Kidney (tissue), 22 donors: Measurements from ENCODE around the gene SLC25A25. TPM values are rescaled to one million over a fixed set of nuclear protein-coding genes. Genes with fewer than 3 reads are reported as not detected.

Experiments used
- DNase-seq, 5 donors: peaks; one replicate each; pipeline ENCODE4 v3.0.0-alpha.2; 2013 to 2020
- FAIRE-seq: peaks from 2 replicates; lab custom pipeline; 2012; peaks lifted over from hg19 to GRCh38; lab: Jason Lieb, UNC
- H3K27ac ChIP-seq, 2 donors: one replicate each; pipeline ENCODE4 v1.7.0; 2013; ENCODE audit warnings: low read depth in 2 of 2, low read length in 2 of 2, inconsistent platforms in 1 of 2
- H3K27me3 ChIP-seq: one replicate; pipeline ENCODE4 v1.7.1; 2013; ENCODE audit warnings: low read length, inconsistent platforms; ENCODE audit not compliant: control insufficient read depth, insufficient read depth
- H3K36me3 ChIP-seq, 3 donors: one replicate each; pipeline versions ENCODE4 v1.7.0 to v1.7.1; 2013; ENCODE audit warnings: low read length in 3 of 3, control low read depth in 1 of 3, inconsistent platforms in 1 of 3; ENCODE audit not compliant: insufficient read depth in 3 of 3, control insufficient read depth in 2 of 3
- H3K4me1 ChIP-seq, 3 donors: one replicate each; pipeline versions ENCODE4 v1.7.0 to v1.7.1; 2013; ENCODE audit warnings: low read length in 3 of 3, inconsistent platforms in 1 of 3, low read depth in 1 of 3; ENCODE audit not compliant: control insufficient read depth in 2 of 3, insufficient read depth in 2 of 3
- H3K4me3 ChIP-seq, 3 donors: one replicate each; pipeline versions ENCODE4 v1.7.0 to v1.8.1; 2013; ENCODE audit warnings: low read length in 3 of 3, control low read depth in 1 of 3, inconsistent platforms in 1 of 3
- H3K9ac ChIP-seq, 3 donors: one replicate each; pipeline versions ENCODE4 v1.7.0 to v1.7.1; 2013; ENCODE audit warnings: low read length in 3 of 3, control low read depth in 1 of 3, inconsistent platforms in 1 of 3
- H3K9me3 ChIP-seq, 3 donors: one replicate each; pipeline versions ENCODE4 v1.7.0 to v1.7.1; 2013; ENCODE audit warnings: low read length in 3 of 3, control low read depth in 1 of 3, inconsistent platforms in 1 of 3; ENCODE audit not compliant: control insufficient read depth in 2 of 3, insufficient read depth in 1 of 3
- CTCF ChIP-seq: IDR thresholded peaks from 3 replicates; pipeline ENCODE4 v1.5.1; 2012; ENCODE audit warnings: mild to moderate bottlenecking, moderate library complexity, borderline replicate concordance; ENCODE audit not compliant: insufficient read depth; ENCODE audit errors: extremely low read depth
- intact Hi-C: fragments of 100-400 bp; cut with DNase I; formaldehyde crosslinking; loops from one replicate; pipeline ENCODE4 v1.11.1; 2022
- long read RNA-seq, 10 donors: library from polyadenylated mRNA in 1 of 10; unstranded in 1 of 10; transcript quantifications; one replicate each; pipeline ENCODE4 v2.0.0 and lab custom pipeline, GENCODE V29; 2021 to 2026
- polyA plus RNA-seq: library from polyadenylated mRNA; stranded (reverse); fragments of 350-450 nt; fragmentation: Illumina TruSeq; extraction: RNeasy Lipid Tissue Mini Kit (QIAGEN cat#74804); gene quantifications from one replicate; pipeline ENCODE4 v1.2.3, GENCODE V29; 2014; ENCODE audit warnings: low read depth, low replicate concordance; ENCODE audit not compliant: insufficient read depth
- total RNA-seq: library from RNA; stranded (reverse); fragmentation: NEBNext Ultra II Directional; extraction: Animal tissue kit (Norgen Biotek cat#: 25700); gene quantifications from one replicate; pipeline ENCODE4 v1.2.1, GENCODE V29; 2021
- donor health status: control.
- donor health status: control.
- donor health status: control.
- donor health status: control.
- donor health status: control.
- donor health status: DM: yes; HTN: yes; CAD: no.
- donor health status: Normal renal cell carcinoma (clear cell type).

Gene SLC25A25
- total RNA-seq, result 24.9 TPM
- polyA plus RNA-seq, result 20.4 TPM
- long read RNA-seq, donor 1, partial matches to known transcripts, result 0 of 4 reads
- long read RNA-seq, donor 1, other reads (novel, unspliced or antisense), result 0 of 4 reads
- long read RNA-seq, donor 2, partial matches to known transcripts, result 15 of 17 reads
- long read RNA-seq, donor 2, other reads (novel, unspliced or antisense), result 0 of 17 reads
- long read RNA-seq, donor 3, partial matches to known transcripts, result 11 of 14 reads
- long read RNA-seq, donor 3, other reads (novel, unspliced or antisense), result 0 of 14 reads
- long read RNA-seq, donor 4, partial matches to known transcripts, result 0 of 1 reads
- long read RNA-seq, donor 4, other reads (novel, unspliced or antisense), result 0 of 1 reads
- long read RNA-seq, donor 5, result 0 reads
- long read RNA-seq, donor 6, partial matches to known transcripts, result 0 of 3 reads
- long read RNA-seq, donor 6, other reads (novel, unspliced or antisense), result 0 of 3 reads
- long read RNA-seq, donor 7, transcript SLC25A25-203 (10 exons, 3,431 nt), result minor isoform, 5 of 42 reads
- long read RNA-seq, donor 7, transcript SLC25A25-201 (10 exons, 3,474 nt), result major isoform, 9 of 42 reads
- long read RNA-seq, donor 7, partial matches to known transcripts, result 25 of 42 reads
- long read RNA-seq, donor 7, other reads (novel, unspliced or antisense), result 3 of 42 reads
- long read RNA-seq, donor 8, partial matches to known transcripts, result 0 of 2 reads
- long read RNA-seq, donor 8, other reads (novel, unspliced or antisense), result 0 of 2 reads
- long read RNA-seq, donor 9, result 0 reads
- long read RNA-seq, donor 10, partial matches to known transcripts, result 0 of 2 reads
- long read RNA-seq, donor 10, other reads (novel, unspliced or antisense), result 0 of 2 reads

- H3K4me3 ChIP-seq, result peak within 1 kb of the TSS; percentile 92 to 98 (median 94)
- DNase-seq (peak; percentile 99 to 100 (median 100)), FAIRE-seq (peak; percentile 33)
- no peak for TF ChIP-seq CTCF
- intact Hi-C loops, result no loop called here
- H3K9ac ChIP-seq, result peak within 1 kb of the TSS; percentile 52 to 95 (median 87)
- H3K36me3 ChIP-seq, result peaks cover 0 to 4% (median 0%) of the 10 kb centered on the region in 3 donors
- H3K4me1 ChIP-seq, result peaks cover 0 to 26% (median 20%) of the 10 kb centered on the region in 3 donors
- H3K27ac ChIP-seq, result peak within 1 kb of the TSS; percentile 99
- H3K9me3 ChIP-seq, result no peaks in the 10 kb centered on the region
- no peaks in the 10 kb centered on the region for H3K27me3 ChIP-seq
These were observed at the start of gene SLC25A25 for GRCh38 chr9:128067645-128068385. Gene SLC25A25 (plus strand): TSS chr9:128068232. CDS start chr9:128068320, 88 bp downstream.

DNA sequence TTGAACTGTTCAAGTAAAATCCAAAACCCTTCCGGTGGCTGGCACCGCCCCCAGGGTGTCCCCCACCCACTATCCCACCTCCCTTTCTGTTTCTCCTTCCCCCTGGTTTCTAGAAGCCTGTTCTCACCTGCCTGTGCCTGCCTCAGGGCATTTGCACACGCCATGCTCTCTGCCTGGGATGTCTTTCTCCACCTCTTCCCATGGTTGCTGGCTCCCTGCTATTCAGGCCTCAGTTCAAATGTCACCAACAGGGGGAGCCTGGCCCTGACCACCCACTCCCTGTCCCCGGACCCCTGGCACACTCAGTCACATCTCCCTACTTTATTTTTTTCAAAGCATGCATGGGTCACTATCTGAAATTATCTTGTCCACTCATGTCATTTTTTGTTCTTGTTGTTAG is 47.3 kb upstream of the SLC25A25 start:
- no peak for DNase-seq
- no peaks in the 10 kb centered on the region for H3K27me3 ChIP-seq
- intact Hi-C loops, result no loop called here
- no peak for FAIRE-seq
- no peaks in the 10 kb centered on the region for H3K36me3 ChIP-seq
- H3K27ac ChIP-seq, result no peak overlapping the region
- no peaks in the 10 kb centered on the region for H3K4me1 ChIP-seq
- TF ChIP-seq CTCF, result no peak
- H3K4me3 ChIP-seq, result no peak overlapping the region
- H3K9me3 ChIP-seq, result no peaks in the 10 kb centered on the region
- no peak overlapping the region for H3K9ac ChIP-seq

- no peaks in the 10 kb centered on the region for H3K27me3 ChIP-seq
- H3K4me1 ChIP-seq, result no peaks in the 10 kb centered on the region
- no peak overlapping the region for H3K9ac ChIP-seq
- intact Hi-C loops, result no loop called here
- FAIRE-seq, result no peak
- DNase-seq, result no peak
- H3K9me3 ChIP-seq, result no peaks in the 10 kb centered on the region
- no peak overlapping the region for H3K4me3 ChIP-seq
- H3K36me3 ChIP-seq, result no peaks in the 10 kb centered on the region
- H3K27ac ChIP-seq, result no peak overlapping the region
- TF ChIP-seq CTCF, result no peak
These were observed 46.9 kb upstream of the SLC25A25 start for GRCh38 chr9:128021098-128021497.
